ENCODE results near the gene ZNF425. TPM values are rescaled to one million over a fixed set of nuclear protein-coding genes. Genes with fewer than 3 reads are reported as not detected.

The ZNF425 gene
- total RNA-seq, 1 donor from 2014 or later = 15.7 TPM

- no peaks in the 10 kb centered on the region for H3K9me3 ChIP-seq (ENCODE audit: low read depth)
- Mint-ChIP-seq H3K9me3 (no peaks in the 10 kb centered on the region), H3K36me3 (peaks cover 10% of the 10 kb centered on the region), H3K4me3 (no peak overlapping the region), H3K27me3 (ENCODE audit: insufficient read depth, low read depth) (peaks cover 9% of the 10 kb centered on the region), H3K4me1 (no peaks in the 10 kb centered on the region), H3K27ac (no peak overlapping the region)
- H2AFZ ChIP-seq (replicated peaks) = no peak overlapping the region
- no peak overlapping the region for H3K4me2 ChIP-seq
- no peaks in the 10 kb centered on the region for H3F3A ChIP-seq (ENCODE audit: low read depth)
- no peaks in the 10 kb centered on the region for H3K36me3 ChIP-seq
- H3K9ac ChIP-seq = no peak overlapping the region
- no peak overlapping the region for H3K4me3 ChIP-seq
- no peaks in the 10 kb centered on the region for H4K20me1 ChIP-seq (ENCODE audit: low read depth)
- H3K27ac ChIP-seq = no peak overlapping the region
- no peaks in the 10 kb centered on the region for H3K4me1 ChIP-seq
- no peak for TF ChIP-seq EZH2 (IDR thresholded peaks at IDR 0.05)
- TF ChIP-seq EZH2phosphoT487 (IDR thresholded peaks at IDR 0.05) = no peak
- no peak for TF ChIP-seq CTCF (IDR thresholded peaks at IDR 0.05)
- no peak for DNase-seq (ENCODE audit: low spot score)
- H3K27me3 ChIP-seq = no peaks in the 10 kb centered on the region
- H3K79me2 ChIP-seq (ENCODE audit: low read depth) = no peaks in the 10 kb centered on the region
These were observed 23.5 kb downstream of the ZNF425 start for GRCh38 chr7:149102666-149103065.

GRCh38 chr7:149100821-149101220, 25.3 kb downstream of the ZNF425 start:
- Histone ChIP-seq H3K27ac (no peak overlapping the region), H3K27me3 (no peaks in the 10 kb centered on the region), H3K4me1 (no peaks in the 10 kb centered on the region), H3K9ac (no peak overlapping the region), H3K9me3 (ENCODE audit: low read depth) (no peaks in the 10 kb centered on the region), H3F3A (ENCODE audit: low read depth) (no peaks in the 10 kb centered on the region), H2AFZ (replicated peaks) (no peak overlapping the region), H3K79me2 (ENCODE audit: low read depth) (no peaks in the 10 kb centered on the region), H3K4me3 (no peak overlapping the region), H3K36me3 (no peaks in the 10 kb centered on the region), H3K4me2 (no peak overlapping the region), H4K20me1 (ENCODE audit: low read depth) (no peaks in the 10 kb centered on the region)
- H3K36me3 Mint-ChIP-seq = peaks cover 10% of the 10 kb centered on the region
- TF ChIP-seq EZH2 (IDR thresholded peaks at IDR 0.05) = no peak
- H3K27me3 Mint-ChIP-seq (ENCODE audit: insufficient read depth, low read depth) = peaks cover 9% of the 10 kb centered on the region
- no peak for DNase-seq (ENCODE audit: low spot score)
- H3K4me1 Mint-ChIP-seq = peaks cover 3% of the 10 kb centered on the region
- H3K9me3 Mint-ChIP-seq = no peaks in the 10 kb centered on the region
- H3K4me3 Mint-ChIP-seq = no peak overlapping the region
- peak overlapping the region; percentile 7 for H3K27ac Mint-ChIP-seq

- H3K4me2 ChIP-seq = no peak overlapping the region
These were observed 27.1 kb downstream of the ZNF425 start for GRCh38 chr7:149099058-149099457.

More at GRCh38 chr7:149099058-149099457, 27.1 kb downstream of the ZNF425 start:
- Mint-ChIP-seq H3K9me3 (no peaks in the 10 kb centered on the region), H3K36me3 (peaks cover 5% of the 10 kb centered on the region), H3K27me3 (ENCODE audit: insufficient read depth, low read depth) (peaks cover 3% of the 10 kb centered on the region), H3K4me1 (peaks cover 3% of the 10 kb centered on the region), H3K4me3 (no peak overlapping the region), H3K27ac (no peak overlapping the region)
- Histone ChIP-seq H3K9ac (no peak overlapping the region), H3K27ac (no peak overlapping the region), H3K9me3 (ENCODE audit: low read depth) (no peaks in the 10 kb centered on the region), H3K79me2 (ENCODE audit: low read depth) (no peaks in the 10 kb centered on the region), H3F3A (ENCODE audit: low read depth) (no peaks in the 10 kb centered on the region), H3K36me3 (no peaks in the 10 kb centered on the region), H3K4me1 (no peaks in the 10 kb centered on the region), H2AFZ (replicated peaks) (no peak overlapping the region), H3K27me3 (no peaks in the 10 kb centered on the region), H3K4me3 (no peak overlapping the region), H4K20me1 (ENCODE audit: low read depth) (no peaks in the 10 kb centered on the region)
- TF ChIP-seq EZH2 (IDR thresholded peaks at IDR 0.05) (no peak), EZH2phosphoT487 (IDR thresholded peaks at IDR 0.05) (no peak), CTCF (IDR thresholded peaks at IDR 0.05) (no peak)
- no peak for DNase-seq (ENCODE audit: low spot score)
